Mesothelial cell of epicardium (in vitro differentiated cells): ENCODE measurements around the gene ADARB1. TPM values are rescaled to one million over a fixed set of nuclear protein-coding genes. Genes with fewer than 3 reads are reported as not detected.

Experiments used
- DNase-seq, 2 experiments: peaks; one replicate each; pipeline ENCODE4 v3.0.0; 2021; ENCODE audit warnings: low spot score in 2 of 2; ENCODE audit not compliant: unreplicated experiment in 2 of 2
- H3K27ac Mint-ChIP-seq: 2 replicates; pipeline ENCODE4 v1.8.0; 2021; ENCODE audit warnings: mixed read lengths
- H3K27me3 Mint-ChIP-seq: 2 replicates; pipeline ENCODE4 v1.8.0; 2021; ENCODE audit warnings: low read depth, mixed read lengths
- H3K36me3 Mint-ChIP-seq: 2 replicates; pipeline ENCODE4 v1.8.0; 2021; ENCODE audit warnings: mixed read lengths
- H3K4me1 Mint-ChIP-seq: 2 replicates; pipeline ENCODE4 v1.8.0; 2021; ENCODE audit warnings: mixed read lengths
- H3K4me3 Mint-ChIP-seq: 2 replicates; pipeline ENCODE4 v1.8.0; 2021; ENCODE audit warnings: mild to moderate bottlenecking, moderate library complexity, mixed read lengths
- H3K9me3 Mint-ChIP-seq: 2 replicates; pipeline ENCODE4 v1.8.0; 2021; ENCODE audit warnings: mixed read lengths
- CTCF ChIP-seq: fragments of 200-600 bp; sonication (generic); IDR thresholded peaks from one replicate; pipeline ENCODE4 v1.5.0; 2021; ENCODE audit warnings: antibody characterized with exemption; ENCODE audit not compliant: unreplicated experiment
- total RNA-seq: library from RNA; stranded (reverse); gene quantifications from 3 replicates; pipeline ENCODE4 v1.2.1, GENCODE V29; 2021

ADARB1 gene
- total RNA-seq, 1 donor from 2014 or later = 26.5 TPM

DNA sequence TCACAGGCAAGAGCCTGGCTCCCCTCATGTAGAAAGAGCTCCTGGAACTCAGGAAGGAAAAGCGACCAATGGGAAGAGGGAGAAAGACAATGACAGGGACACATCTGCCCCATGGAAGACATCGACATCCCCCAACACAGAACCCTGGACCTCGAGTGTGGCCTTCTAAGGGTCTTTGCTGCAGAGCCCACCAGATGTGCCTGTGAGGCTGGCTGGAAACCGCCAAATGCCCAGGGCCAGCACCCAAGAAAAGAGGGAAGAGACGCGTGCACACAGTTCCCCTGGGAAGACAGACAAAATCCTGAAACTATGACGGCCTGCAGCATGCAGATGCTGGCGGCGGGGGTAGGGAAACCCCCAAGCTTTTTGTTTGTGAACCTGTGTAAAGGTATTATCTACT, 36.4 kb upstream of the ADARB1 start:
- Mint-ChIP-seq H3K36me3 (peaks cover 2% of the 10 kb centered on the region), H3K4me1 (peaks cover 29% of the 10 kb centered on the region), H3K27me3 (no peaks in the 10 kb centered on the region), H3K4me3 (no peak overlapping the region), H3K9me3 (peaks cover 11% of the 10 kb centered on the region), H3K27ac (no peak overlapping the region)
- DNase-seq = no peak
- TF ChIP-seq CTCF = no peak

DNA sequence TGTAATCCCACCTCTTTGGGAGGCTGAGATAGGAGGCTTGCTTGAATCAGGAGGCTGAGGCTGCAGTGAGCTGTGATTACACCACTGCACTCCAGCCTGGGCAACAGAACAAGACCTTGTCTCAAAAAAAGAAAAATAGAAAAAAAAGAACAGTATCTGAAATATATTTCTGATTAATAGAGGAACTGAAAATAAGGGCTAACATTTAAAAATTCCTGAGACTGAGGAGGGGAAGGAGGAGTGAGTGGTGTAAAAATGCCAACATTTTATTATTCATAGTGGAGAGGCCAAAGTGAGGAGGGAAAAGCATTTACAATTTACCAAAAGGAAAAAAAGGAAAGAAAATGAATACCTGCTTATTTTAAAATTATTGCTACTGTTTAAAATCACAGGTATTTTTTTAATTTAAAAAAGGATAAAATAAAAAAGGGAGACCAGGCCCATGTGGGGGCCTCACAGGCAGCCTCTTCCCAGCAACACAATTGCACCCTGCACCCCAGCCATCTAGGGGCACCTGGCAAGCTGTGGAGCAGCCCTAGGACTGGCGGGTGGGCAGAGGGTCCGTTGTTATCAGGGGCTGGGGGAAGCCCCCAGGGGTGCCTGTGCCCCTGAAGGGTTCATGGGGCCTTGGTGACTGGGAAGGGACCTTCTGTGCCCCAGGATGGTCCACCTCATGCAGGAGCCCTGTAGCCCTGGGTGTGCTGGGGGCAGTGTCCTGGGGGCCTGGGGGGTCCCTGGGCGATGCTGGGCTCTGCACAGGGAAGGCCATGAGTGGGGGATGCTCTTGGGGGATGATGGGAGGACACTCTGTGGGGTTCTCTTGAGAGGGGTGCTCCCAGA, 34.8 kb upstream of the ADARB1 start:
- peaks cover 15% of the 10 kb centered on the region for H3K4me1 Mint-ChIP-seq
- peaks cover 11% of the 10 kb centered on the region for H3K9me3 Mint-ChIP-seq
- no peak overlapping the region for H3K4me3 Mint-ChIP-seq
- peaks cover 2% of the 10 kb centered on the region for H3K36me3 Mint-ChIP-seq
- TF ChIP-seq CTCF = no peak
- no peaks in the 10 kb centered on the region for H3K27me3 Mint-ChIP-seq
- no peak overlapping the region for H3K27ac Mint-ChIP-seq
- DNase-seq = no peak

GRCh38 chr21:45040157-45040711, 34.1 kb upstream of the ADARB1 start:
- Mint-ChIP-seq H3K9me3 (peaks cover 13% of the 10 kb centered on the region), H3K4me1 (peaks cover 12% of the 10 kb centered on the region), H3K27ac (no peak overlapping the region), H3K36me3 (peaks cover 2% of the 10 kb centered on the region), H3K4me3 (no peak overlapping the region), H3K27me3 (peaks cover 2% of the 10 kb centered on the region)
- DNase-seq = no peak
- TF ChIP-seq CTCF = no peak

GRCh38 chr21:45040739-45041138, 33.6 kb upstream of the ADARB1 start:
- H3K36me3 Mint-ChIP-seq = peaks cover 2% of the 10 kb centered on the region
- peak overlapping the region; percentile 59 for H3K27ac Mint-ChIP-seq

DNA sequence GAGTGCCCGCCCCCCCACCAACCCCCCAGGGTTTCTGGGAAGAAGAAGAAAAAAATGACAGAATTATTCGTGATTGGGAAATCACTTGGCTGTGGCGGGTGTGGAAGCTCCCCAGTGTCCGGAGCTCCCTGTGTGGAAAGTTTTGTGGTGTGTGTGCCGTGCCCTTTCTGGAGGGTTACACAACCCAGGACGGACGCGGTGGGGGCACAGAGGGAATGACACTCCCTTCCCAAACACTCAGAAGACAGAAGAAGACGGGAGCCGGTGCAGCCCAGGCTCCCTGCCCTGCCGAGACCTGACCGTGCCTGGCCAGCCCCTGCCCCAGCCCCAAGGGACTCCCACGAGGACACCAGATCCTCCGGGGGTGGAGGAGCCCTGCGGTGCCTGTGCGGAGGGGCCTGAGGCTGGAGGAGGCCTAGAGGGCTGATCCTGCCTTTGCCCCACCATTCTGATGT, 33.0 kb upstream of the ADARB1 start:
- Mint-ChIP-seq H3K27me3 (peaks cover 3% of the 10 kb centered on the region), H3K4me3 (no peak overlapping the region), H3K4me1 (peaks cover 5% of the 10 kb centered on the region), H3K36me3 (no peaks in the 10 kb centered on the region), H3K27ac (no peak overlapping the region), H3K9me3 (peaks cover 14% of the 10 kb centered on the region)
- DNase-seq = no peak
- TF ChIP-seq CTCF = no peak

More at GRCh38 chr21:45040739-45041138, 33.6 kb upstream of the ADARB1 start:
- Mint-ChIP-seq H3K27me3 (peaks cover 3% of the 10 kb centered on the region), H3K9me3 (peaks cover 17% of the 10 kb centered on the region), H3K4me3 (no peak overlapping the region), H3K4me1 (peaks cover 7% of the 10 kb centered on the region)
- DNase-seq = no peak
- TF ChIP-seq CTCF = no peak
